Parathyroid adenoma (tissue), 2 donors: Measurements from ENCODE around the gene ASAH2B.
"Not testable (repeated sequence)": the region's sequence is repeated elsewhere in the genome, so short reads cannot be mapped to it uniquely, and the experiment has no call there.

Experiments
- H2AFZ ChIP-seq: fragments of 300-600 bp; sonication (generic); one replicate; pipeline ENCODE4 v1.7.0; 2017; ENCODE audit warnings: antibody characterized with exemption, mild to moderate bottlenecking
- H3K27ac ChIP-seq: fragments of 300-600 bp; sonication (generic); one replicate; pipeline ENCODE4 v1.7.0; 2017
- H3K27me3 ChIP-seq: fragments of 300-600 bp; sonication (generic); one replicate; pipeline ENCODE4 v1.7.0; 2017; ENCODE audit warnings: low read length; ENCODE audit not compliant: control insufficient read depth, insufficient read depth
- H3K36me3 ChIP-seq: fragments of 300-600 bp; sonication (generic); one replicate; pipeline ENCODE4 v1.7.0; 2017; ENCODE audit warnings: low read length; ENCODE audit not compliant: control insufficient read depth, insufficient read depth
- H3K4me1 ChIP-seq: fragments of 300-600 bp; sonication (generic); one replicate; pipeline ENCODE4 v1.7.0; 2017; ENCODE audit warnings: control low read depth
- H3K4me2 ChIP-seq: fragments of 300-600 bp; sonication (generic); one replicate; pipeline ENCODE4 v1.7.0; 2017; ENCODE audit warnings: low read length
- H3K4me3 ChIP-seq: fragments of 300-600 bp; sonication (generic); one replicate; pipeline ENCODE4 v1.7.0; 2017; ENCODE audit warnings: low read depth, low read length
- H3K79me2 ChIP-seq: fragments of 300-600 bp; sonication (generic); one replicate; pipeline ENCODE4 v1.7.0; 2017; ENCODE audit warnings: control low read depth
- H3K9ac ChIP-seq: fragments of 300-600 bp; sonication (generic); one replicate; pipeline ENCODE4 v1.7.0; 2017; ENCODE audit warnings: mild to moderate bottlenecking
- H3K9me3 ChIP-seq: fragments of 300-600 bp; sonication (generic); one replicate; pipeline ENCODE4 v1.7.0; 2017; ENCODE audit warnings: low read length; ENCODE audit not compliant: control insufficient read depth
- CTCF ChIP-seq: fragments of 300-600 bp; sonication (generic); IDR thresholded peaks from one replicate; pipeline ENCODE4 v1.7.0; 2017; ENCODE audit warnings: antibody characterized with exemption, mild to moderate bottlenecking
- donor health status: primary hyperparathyroidism.

Gene ASAH2B

GRCh38 chr10:50739618-50740292, at the start of gene ASAH2B:
Gene ASAH2B, plus strand, starts transcription at chr10:50739936. Its CDS starts 5,195 bp downstream, at chr10:50745131.
- H3K79me2 ChIP-seq: no peaks in the 10 kb centered on the region
- H3K4me3 ChIP-seq: peak within 1 kb of the TSS; percentile 65
- H3K36me3 ChIP-seq: no peaks in the 10 kb centered on the region
- peak within 1 kb of the TSS; percentile 86 for H3K4me2 ChIP-seq
- H3K9me3 ChIP-seq: no peaks in the 10 kb centered on the region
- peak within 1 kb of the TSS; percentile 100 for H2AFZ ChIP-seq
- no peak for TF ChIP-seq CTCF
- H3K27me3 ChIP-seq: no peaks in the 10 kb centered on the region
- peak within 1 kb of the TSS; percentile 20 for H3K9ac ChIP-seq
- H3K4me1 ChIP-seq: peaks cover 6% of the 10 kb centered on the region
- H3K27ac ChIP-seq: peak within 1 kb of the TSS; percentile 76

DNA sequence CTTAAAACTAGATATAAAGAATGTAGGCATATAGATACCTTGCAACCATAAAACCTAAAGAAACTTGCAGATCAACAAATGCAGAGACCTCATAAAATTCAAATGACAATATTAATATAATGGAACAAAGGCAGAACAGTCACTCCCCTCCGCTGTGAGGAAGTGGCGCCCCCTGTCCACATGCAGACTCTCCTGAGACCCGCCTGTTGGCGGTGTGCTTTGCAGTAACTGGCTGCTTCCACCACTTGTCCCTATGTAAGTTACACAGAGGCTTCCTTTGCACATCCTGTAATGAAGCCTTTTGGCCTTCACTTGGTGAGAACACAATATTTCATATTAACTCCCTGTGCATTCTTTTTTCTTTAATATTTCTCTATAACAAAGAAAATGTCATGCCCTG, 41.9 kb upstream of the ASAH2B start:
- H3K9ac ChIP-seq, H3K4me3 ChIP-seq, H3K36me3 ChIP-seq, H3K79me2 ChIP-seq, H3K4me2 ChIP-seq, H2AFZ ChIP-seq, H3K4me1 ChIP-seq, H3K27me3 ChIP-seq, H3K27ac ChIP-seq, H3K9me3 ChIP-seq: not testable (repeated sequence)

DNA sequence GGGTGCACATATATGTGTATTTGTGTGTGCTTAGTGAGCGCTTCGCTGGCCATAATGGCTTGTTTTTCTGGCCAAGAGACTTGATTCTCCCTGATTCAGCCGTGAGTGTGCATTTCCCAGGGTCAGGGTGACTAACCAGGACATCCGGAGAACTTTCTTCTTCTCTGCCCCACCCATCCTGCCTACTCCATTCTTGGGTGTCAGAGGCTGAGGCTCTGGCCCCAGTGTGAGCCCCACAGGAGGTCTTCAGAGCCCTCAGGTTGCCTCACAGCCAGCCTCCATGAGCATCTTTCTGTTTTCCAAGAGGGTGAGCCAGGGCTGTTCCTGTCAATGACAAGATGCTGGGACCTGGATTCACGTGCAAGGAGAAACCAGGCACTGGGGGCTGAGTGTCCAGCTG, 37.8 kb upstream of the ASAH2B start:
- H3K9me3 ChIP-seq, H3K9ac ChIP-seq, H3K27me3 ChIP-seq, H3K79me2 ChIP-seq, H3K4me1 ChIP-seq, H3K27ac ChIP-seq, H2AFZ ChIP-seq, H3K4me2 ChIP-seq, H3K36me3 ChIP-seq, H3K4me3 ChIP-seq: not testable (repeated sequence)

DNA sequence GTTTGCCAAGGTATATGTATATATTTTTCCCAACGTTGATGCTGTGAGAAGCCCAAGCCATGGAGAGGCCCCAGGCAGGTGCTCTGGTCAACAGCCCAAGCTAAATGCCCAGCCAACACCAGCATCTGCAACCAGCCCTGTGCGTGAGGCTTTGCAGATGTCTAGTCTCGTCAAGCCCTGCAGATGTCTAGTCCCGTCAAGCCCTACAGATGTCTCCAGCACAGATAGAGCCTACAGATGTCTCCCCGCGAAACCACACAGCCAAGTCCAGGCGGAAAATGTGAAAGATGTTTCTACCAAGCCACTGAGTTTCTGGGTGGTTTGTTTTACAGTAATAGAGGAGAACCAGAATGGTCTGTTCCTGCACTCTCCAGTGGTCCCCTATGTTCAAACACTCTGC, 36.7 kb upstream of the ASAH2B start:
- not testable (repeated sequence) for H3K9ac ChIP-seq

DNA sequence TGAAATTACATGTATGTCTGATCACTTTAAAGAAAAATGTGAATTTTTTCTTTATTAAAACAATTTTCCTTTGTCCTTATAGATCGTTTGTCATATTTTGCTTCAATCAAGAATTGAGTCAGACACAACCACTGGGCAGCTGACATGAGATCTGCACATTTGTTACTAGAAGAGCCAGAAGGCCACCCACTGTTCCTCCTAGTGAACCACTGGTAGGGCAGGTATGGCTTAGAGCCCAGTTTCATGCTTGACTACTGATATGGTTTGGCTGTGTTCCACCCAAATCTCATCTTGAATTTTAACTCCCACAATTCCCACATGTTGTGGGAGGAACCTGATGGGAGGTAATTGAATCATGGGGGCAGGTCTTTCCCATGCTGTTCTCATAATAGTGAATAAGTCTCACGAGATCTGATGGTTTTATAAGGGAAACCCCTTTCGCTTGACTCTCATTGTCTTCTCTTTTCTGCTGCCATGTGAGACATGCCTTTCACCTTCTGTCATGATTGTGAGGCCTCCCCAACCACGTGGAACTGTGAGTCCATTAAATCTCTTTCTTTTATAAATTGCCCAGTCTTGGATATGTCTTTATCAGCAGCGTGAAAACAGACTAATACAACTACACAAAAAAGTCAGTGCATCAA, 35.2 kb upstream of the ASAH2B start:
- not testable (repeated sequence) for H3K9ac ChIP-seq, H3K79me2 ChIP-seq, H3K9me3 ChIP-seq, H3K4me3 ChIP-seq, H3K27me3 ChIP-seq, H3K4me2 ChIP-seq, H3K36me3 ChIP-seq, H3K4me1 ChIP-seq, H3K27ac ChIP-seq, H2AFZ ChIP-seq

More for the DNA sequence above, 36.7 kb upstream of the ASAH2B start:
- H3K36me3 ChIP-seq, H3K27ac ChIP-seq, H3K27me3 ChIP-seq, H2AFZ ChIP-seq, H3K4me1 ChIP-seq, H3K79me2 ChIP-seq, H3K4me3 ChIP-seq, H3K4me2 ChIP-seq, H3K9me3 ChIP-seq: not testable (repeated sequence)

DNA sequence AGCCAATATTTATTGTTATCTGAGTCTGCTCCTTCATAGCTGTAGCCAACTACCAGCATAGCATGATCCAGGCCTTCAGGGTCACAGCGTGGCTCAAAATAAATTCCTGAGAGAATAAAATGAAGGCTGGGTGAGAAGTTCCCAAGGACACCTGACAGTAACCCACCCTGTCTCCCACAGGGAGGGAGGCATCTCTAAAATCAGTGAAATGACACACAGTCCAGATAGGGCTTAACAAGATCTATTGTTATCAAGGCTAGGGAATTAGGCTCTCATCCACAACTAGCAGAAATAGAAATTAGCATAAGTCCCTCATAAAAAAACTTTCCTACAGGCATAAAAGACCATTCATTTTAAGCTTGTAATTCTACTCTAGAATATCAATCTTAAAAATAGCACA, 33.7 kb upstream of the ASAH2B start:
- H3K27me3 ChIP-seq, H3K27ac ChIP-seq, H3K4me2 ChIP-seq, H3K9ac ChIP-seq, H3K4me3 ChIP-seq, H3K9me3 ChIP-seq, H3K36me3 ChIP-seq, H3K79me2 ChIP-seq, H2AFZ ChIP-seq, H3K4me1 ChIP-seq: not testable (repeated sequence)

GRCh38 chr10:50710241-50710640, 29.5 kb upstream of the ASAH2B start:
- H3K9me3 ChIP-seq, H3K9ac ChIP-seq, H3K27me3 ChIP-seq, H3K4me3 ChIP-seq, H3K4me1 ChIP-seq, H3K4me2 ChIP-seq, H2AFZ ChIP-seq, H3K27ac ChIP-seq, H3K36me3 ChIP-seq, H3K79me2 ChIP-seq: not testable (repeated sequence)

DNA sequence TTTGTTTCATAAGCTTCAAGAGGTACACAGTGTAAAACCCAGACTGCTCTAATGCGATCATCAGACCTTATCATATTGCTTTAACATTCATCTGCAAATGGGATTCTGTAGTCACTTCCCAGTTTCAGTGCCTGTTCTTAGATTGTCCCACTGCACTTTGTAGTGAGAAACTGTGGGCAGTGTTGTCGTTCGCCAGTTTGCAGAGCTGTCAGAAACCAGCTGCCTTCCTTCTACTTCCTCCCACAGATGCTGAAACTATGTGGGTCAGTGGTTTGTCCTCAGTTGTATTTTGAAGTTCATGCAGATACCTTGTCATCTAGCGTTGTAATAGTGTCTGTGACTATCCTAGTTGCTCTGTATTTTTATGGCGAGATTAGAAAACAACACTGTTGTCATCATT, 15.9 kb upstream of the ASAH2B start:
- not testable (repeated sequence) for H3K4me3 ChIP-seq, H3K9me3 ChIP-seq, H3K36me3 ChIP-seq, H3K4me2 ChIP-seq, H3K27me3 ChIP-seq, H3K4me1 ChIP-seq, H3K79me2 ChIP-seq, H3K9ac ChIP-seq, H2AFZ ChIP-seq, H3K27ac ChIP-seq

- not testable (repeated sequence) for H2AFZ ChIP-seq, H3K4me2 ChIP-seq, H3K9ac ChIP-seq, H3K27ac ChIP-seq, H3K4me3 ChIP-seq, H3K36me3 ChIP-seq, H3K79me2 ChIP-seq, H3K9me3 ChIP-seq, H3K27me3 ChIP-seq, H3K4me1 ChIP-seq
Measured at GRCh38 chr10:50728112-50728511, 11.6 kb upstream of the ASAH2B start.

GRCh38 chr10:50738987-50739617, 634 bp upstream of the ASAH2B start:
- not testable (repeated sequence) for H3K4me1 ChIP-seq, H3K27me3 ChIP-seq, H3K79me2 ChIP-seq, H3K36me3 ChIP-seq, H3K9me3 ChIP-seq
- Histone ChIP-seq H3K4me2 (peak overlapping the region; percentile 86), H3K9ac (peak overlapping the region; percentile 20), H2AFZ (peak overlapping the region; percentile 100), H3K27ac (peak overlapping the region; percentile 76), H3K4me3 (peak overlapping the region; percentile 65)
